Right renal cortex interstitium (tissue), 3 donors: Measurements from ENCODE around the gene ZNF277. TPM values are rescaled to one million over a fixed set of nuclear protein-coding genes. Genes with fewer than 3 reads are reported as not detected.

Experiments used
- DNase-seq, 3 donors: peaks; one replicate each; pipeline ENCODE4 v3.0.0-alpha.2; 2013; ENCODE audit warnings: low read depth in 3 of 3, low spot score in 2 of 3
- polyA plus RNA-seq, 3 donors: library from polyadenylated mRNA; unstranded; fragments of 120-200 nt; gene quantifications; one replicate each; pipeline ENCODE4 v1.2.1, GENCODE V29; 2013; ENCODE audit not compliant: insufficient read length in 3 of 3

ZNF277 gene
- polyA plus RNA-seq, 3 donors: 39.1 to 45.1 (median 42.0) TPM

- no peak for DNase-seq
Measured at GRCh38 chr7:112338786-112339185, 132.3 kb downstream of the ZNF277 start.

DNA sequence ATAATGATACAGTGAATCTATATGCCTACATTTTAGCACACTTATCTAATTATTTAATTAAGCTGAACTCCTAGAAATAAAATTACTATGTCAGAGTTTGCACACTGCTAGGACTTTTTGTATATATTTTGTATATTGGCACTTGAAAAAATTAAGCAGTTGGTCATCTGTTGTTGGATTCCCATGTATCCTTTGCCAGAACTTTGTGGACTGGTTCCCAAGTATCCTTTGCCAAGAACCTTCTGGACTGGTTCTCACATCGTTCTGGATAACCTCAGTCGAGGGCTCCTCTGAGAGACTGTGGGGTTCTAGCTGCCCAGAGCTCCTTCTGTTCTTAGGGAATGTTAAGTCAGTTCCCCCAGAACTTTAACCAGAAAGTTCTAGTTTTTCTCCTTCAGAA, 135.0 kb downstream of the ZNF277 start:
- DNase-seq: no peak

DNA sequence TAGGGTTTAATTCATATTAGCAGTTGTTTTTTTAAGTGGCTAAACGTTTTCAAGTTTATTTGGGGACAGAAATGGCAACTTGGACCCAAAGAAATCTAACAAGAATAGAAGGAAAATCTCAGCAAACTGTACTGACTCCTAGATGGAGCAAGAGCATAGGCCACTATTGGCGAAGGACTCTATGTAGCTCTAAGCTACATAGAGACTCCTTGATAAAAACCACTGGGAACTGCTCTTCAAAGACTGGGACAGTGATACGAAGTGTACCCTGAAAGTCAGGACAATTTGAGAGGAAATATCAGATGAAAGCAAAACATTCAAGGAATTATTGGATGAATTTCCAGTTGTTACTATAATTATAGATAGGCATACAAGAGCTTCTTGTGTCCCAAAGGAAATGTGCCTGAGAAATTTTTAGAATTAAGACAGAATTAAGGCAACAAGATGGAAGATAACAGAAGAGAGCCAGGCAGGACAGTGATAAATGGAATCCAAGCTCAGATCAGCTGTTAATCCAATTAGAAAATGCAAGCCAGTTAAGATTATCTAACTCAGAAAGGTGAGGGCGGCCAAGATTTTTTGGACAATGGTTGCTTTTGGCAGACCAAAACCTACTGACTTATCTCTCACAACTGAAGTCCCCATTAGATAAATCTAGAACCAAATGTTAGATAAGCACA, 140.0 kb downstream of the ZNF277 start:
- DNase-seq: no peak

DNA sequence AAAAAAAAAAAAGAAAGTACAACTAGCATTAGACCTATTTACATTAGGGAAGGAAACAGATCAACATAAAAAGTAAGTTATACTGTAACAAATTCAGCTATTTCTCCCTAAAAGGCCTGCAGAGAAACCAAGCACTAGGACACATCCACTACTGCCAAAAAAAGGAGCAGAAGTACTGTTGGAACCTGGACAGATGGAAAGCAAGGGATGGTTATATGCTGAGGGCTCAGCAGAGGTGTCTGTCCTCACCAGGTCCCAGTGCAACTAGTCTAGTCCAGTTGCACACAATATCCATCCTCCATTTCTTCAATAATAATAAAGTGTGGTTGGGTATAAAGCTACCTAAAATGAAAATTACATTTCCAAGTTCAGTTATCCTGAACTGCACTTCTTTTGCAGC, 140.6 kb downstream of the ZNF277 start:
- no peak for DNase-seq

DNA sequence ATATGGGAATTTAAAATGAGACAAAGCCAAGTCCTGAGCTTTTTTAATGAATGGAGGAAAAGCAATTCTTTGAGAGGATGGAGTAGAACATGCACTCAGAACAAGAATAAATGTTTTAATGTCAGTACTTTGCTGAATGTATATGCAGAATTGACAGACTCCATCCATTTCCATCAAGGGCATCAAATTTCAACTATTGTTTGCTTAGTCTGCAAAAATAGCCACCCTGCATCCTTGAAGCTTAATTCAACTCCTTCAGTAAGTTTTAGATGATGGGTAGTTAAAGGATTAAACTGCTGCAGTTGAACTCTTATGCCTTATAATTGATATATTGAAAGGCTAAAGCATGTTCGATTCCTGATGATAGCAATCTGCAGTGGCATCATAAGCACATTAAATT, 144.1 kb downstream of the ZNF277 start:
- no peak for DNase-seq

DNA sequence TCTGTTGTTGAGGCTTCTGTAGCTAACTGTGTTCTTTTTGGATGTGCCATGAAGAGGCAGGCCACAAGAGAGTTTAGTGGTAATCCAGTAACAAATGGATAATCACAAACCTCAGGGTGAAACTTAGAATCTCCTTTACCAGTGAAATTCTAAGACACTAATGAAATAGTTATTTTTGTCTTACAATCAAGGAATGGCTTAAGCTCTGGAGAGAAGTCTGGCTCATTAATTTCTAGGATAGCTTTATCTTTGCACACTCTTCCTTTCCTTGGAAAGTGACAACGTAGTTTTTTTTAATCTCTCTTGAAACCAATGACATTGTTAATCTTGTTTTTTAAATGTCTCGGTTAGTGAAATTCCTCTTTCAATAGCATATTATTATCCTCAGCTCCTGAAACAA, 150.1 kb downstream of the ZNF277 start:
- DNase-seq: no peak

GRCh38 chr7:112357136-112357535, 150.6 kb downstream of the ZNF277 start:
- DNase-seq: no peak

DNA sequence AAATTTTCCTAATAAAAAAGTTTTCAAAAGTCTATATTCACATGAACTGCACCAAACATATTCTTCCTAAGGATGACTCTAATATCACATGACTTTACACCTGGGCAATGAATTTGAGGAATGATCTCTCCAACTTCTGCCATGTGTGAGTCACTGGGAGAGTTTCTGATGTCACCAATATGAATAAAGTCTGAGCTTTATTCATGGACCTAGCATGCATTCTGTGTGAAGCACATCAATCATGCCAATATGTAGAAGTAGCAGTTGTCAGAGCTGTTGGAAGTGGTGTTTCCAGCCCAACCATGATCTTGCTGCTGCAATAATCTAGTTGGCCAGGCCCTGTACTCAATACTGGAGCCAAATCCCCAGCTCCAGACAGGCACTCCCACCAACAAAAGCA, 152.0 kb downstream of the ZNF277 start:
- no peak for DNase-seq

DNA sequence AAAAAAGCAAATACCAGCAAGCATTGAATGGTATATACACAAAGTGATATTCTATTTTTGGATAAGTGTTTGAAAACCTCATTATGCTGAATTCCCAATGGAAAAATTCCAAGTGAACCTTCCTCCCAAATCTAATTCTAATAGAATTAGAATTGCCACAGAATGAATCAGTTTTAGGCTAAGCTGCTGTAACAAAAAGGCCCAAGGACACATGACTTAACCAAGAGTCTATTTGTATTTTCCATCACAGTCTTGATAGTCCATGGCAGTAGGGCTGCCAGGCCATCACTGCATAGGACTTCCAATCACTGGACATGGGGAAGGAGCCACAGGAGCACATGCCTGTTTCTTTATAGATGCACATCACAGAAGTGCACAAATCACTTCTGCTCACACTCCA, 152.6 kb downstream of the ZNF277 start:
- no peak for DNase-seq

DNA sequence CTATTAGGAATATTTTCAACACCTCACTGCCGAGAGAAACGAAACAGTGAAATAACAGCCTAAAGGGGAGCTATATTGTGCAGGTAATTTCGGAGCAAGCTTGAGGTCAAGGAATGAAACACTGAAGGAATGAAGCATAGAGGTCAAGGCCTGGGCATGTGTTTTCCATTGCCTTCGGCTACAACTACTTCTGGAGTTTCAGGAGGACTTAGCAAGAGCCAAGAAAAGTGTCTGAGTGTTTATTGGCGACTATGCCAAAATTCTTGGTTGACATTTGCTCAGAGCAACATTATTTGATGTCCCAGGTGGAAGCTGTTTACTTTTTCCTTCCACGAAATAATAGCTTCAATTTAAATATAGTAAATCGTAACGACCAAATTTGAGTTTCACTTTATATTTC, 154.2 kb downstream of the ZNF277 start:
- DNase-seq: no peak

DNA sequence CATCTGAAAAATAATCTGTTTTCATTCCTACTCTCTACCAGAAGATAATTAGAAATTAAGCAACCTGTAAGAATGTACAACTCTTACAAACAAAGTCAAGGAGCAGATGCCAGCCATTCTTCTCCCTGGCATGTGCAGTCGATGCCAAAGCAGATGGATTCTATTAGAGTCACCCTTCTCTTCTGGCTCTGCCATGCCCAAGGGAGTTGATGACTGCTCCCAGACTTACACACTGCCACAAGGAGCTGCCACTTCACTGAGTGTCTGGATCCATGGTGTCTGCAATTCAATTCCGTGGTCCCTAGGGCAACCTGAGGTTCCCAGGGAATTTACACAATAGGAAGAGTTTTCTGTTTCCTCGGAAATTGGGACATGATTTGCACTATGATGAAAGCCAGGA, 154.7 kb downstream of the ZNF277 start:
- DNase-seq: no peak

DNA sequence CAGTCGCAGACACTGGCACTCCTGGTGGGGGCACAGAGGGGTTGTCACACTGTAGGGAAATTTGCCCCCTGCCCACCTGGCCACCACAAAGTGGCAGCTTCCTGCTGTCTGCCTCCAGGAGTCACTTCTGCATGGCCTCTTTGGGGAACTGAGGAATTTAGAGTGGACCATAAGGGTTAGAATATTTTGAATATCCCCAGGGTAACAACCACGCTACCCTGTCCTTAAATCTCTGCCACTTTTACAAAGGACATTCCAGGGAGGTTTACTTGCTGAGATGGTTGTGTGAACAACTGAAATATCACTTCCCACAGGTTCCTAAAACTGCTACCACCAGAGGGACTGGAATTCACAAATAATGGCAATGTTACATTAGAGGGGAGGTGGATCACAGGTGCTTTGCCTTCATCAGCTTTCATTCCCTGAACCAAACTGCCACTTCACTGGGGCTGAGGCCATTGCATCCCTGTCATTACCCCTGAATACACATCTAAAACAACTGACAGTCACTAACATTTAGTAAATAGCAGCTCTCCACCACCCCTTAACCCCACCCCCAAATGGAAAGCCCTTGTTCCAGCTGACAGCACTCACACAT, 155.7 kb downstream of the ZNF277 start:
- DNase-seq: no peak

DNA sequence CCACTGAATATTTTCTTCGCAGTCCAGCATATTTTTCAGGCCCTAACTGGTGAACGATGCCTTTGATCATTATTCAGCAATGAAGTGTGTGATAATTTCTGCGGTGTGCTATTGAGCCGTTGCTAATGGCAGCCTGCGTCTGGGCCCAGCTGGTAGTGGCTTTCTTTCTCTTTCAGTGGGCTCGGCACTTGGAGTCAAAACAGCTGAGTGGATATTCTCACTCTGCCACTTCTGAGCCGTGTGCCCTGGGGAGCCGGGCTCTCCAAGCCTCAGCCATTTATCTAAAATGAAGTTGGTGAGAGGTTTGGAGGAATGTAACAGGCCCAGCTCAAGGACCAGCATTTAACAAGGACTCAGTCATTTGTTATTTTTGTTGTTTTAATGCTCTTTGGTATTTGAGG, 156.2 kb downstream of the ZNF277 start:
- DNase-seq: no peak

DNA sequence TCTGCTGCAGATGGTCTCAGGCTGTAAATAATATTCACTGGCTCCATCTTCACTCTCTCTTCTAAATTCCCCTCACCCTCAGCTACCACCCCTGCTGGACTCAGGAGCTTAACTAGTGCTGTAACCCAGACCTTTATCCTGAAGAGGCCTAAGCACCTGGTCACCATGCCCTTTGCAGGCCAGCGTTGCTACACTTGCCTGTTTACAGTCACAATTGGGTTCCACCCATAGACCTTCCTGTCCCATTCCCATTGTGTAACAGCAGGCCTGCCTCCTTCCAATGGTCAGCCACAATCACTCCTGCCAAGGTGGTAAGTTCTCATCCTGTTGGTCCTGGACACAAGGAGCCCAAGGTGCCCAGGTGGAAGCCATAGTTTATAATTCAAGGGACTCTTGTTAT, 157.9 kb downstream of the ZNF277 start:
- no peak for DNase-seq

GRCh38 chr7:112365551-112365950, 159.1 kb downstream of the ZNF277 start:
- DNase-seq: no peak

DNA sequence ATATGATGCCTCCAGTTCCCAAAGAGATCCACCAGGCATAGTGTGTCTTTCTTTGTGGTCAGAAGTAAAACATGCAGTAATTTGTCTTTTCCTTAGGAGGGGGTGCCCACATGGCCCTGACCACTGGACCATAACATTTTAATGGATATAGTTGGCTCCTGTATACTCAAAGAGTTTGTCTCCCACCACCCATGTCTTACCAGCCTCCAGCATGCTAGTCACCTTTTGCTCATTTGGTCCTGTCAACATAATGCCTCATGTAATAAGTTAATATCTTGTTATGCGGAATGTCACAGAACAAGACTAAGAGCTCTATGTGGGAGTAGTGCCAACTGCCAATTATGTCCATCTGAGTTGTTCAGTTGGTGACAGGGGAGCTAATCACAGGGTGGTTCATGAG, 160.4 kb downstream of the ZNF277 start:
- no peak for DNase-seq

DNA sequence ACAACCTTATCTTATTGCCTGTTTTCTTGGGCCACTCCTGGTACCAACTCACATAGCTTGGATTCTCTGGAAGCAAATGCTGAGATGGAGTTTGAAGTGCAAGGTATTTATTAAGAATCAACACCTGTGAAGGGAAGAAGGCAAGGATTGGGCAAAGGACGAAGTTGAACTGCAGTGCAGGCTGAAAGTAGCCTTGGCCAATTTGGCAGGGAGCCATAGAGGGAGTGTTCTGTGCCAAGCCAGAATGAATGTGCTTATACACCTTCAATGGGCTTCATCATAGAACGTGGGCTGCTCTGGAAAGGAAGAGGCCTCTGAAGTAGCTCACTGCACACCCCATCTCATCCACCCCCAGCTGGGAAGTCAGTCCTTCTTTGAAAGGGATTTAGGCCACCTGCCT, 163.9 kb downstream of the ZNF277 start:
- DNase-seq: no peak

- no peak for DNase-seq
Measured at GRCh38 chr7:112371701-112372100, 165.2 kb downstream of the ZNF277 start.

DNA sequence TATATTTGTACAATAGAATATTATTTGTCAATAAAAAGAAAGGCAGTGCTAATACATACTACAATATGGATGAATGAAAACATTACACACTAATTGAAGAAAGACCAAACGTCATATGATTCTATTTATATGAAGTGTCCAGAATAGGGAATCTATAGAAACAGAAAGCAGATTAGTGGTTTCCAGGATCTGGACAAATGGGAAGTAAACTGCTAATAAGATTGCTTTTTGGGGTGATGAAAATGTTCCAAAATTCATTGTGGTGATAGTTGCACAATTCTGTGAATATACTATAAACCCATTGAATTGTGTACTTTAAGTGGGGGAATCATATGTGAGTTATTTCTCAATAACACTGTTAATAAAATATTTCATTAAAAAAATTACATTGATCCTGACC, 165.6 kb downstream of the ZNF277 start:
- DNase-seq: no peak

DNA sequence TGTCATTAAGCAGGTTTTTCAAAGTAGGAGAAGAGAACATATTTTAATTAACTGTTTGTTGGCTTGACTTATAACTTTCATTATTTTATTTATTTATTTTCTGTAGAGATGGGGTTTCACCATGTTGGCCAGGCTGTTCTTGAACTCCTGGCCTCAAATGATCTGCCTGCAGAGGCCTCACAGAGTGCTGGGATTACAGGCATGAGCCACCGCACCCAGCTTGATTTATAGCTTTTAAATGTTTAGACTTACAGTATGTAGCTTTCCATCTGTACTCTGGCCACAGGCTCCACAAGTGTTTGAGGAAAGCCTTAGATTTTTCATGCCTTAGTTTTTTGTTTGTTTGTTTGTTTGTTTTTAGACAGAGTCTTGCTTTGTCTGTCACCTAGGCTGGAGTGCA, 171.1 kb downstream of the ZNF277 start:
- no peak for DNase-seq

DNA sequence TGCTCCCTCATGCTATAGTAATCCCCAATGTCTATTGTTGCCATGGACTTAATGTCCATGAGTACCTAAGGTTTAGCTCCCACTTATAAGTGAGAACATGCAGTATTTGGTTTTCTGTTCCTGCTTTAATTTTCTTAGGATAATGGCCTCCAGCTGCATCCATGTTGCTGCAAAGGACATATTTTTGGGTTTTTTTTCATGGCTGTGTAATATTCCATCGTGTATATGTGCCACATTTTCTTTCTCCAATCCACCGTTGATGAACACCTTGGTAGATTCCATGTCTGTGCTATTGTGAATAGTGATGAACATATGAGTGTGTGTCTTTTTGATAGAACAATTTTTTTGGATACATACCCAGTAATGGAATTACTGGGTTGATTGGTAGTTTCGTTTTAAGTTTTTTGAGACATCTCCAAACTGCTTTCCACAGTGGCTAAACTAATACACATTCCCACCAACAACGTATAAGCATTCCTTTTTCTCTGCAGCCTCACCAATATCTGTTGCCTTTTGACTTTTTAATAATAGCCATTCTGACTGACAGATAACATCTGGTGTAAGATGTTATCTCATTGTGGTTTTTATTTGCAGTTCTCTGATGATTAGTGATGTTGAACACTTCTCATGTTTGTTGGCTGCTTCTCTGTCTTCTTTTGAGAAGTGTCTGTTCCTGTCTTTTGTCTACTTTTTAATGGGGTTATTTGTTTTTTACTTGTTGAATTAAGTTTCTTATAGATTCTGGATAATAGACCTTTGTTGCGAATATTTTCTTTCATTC, 175.0 kb downstream of the ZNF277 start:
- DNase-seq: no peak
